ENCODE data around the gene SPANXB1.
"Not testable (repeated sequence)": the region's sequence is repeated elsewhere in the genome, so short reads cannot be mapped to it uniquely, and the experiment has no call there.

SPANXB1 gene

GRCh38 chrX:141002568-141002967, at the start of gene SPANXB1:
SPANXB1 (plus strand) TSS chrX:141002594; CDS start chrX:141002694, 100 bp downstream.
- DNase-seq, result not testable (repeated sequence)

GRCh38 chrX:140967036-140967435, 35.4 kb upstream of the SPANXB1 start:
- no peak for DNase-seq

- no peak for DNase-seq
Measured at GRCh38 chrX:140971099-140971795, 31.1 kb upstream of the SPANXB1 start.

- DNase-seq, result no peak
Measured at GRCh38 chrX:140975472-140975871, 26.9 kb upstream of the SPANXB1 start.

GRCh38 chrX:140980271-140980670, 22.1 kb upstream of the SPANXB1 start:
- no peak for DNase-seq

GRCh38 chrX:140983730-140984129, 18.7 kb upstream of the SPANXB1 start:
- no peak for DNase-seq

- not testable (repeated sequence) for DNase-seq
Measured at GRCh38 chrX:141005243-141005642, 2.8 kb downstream of the SPANXB1 start.

GRCh38 chrX:141044246-141044645, 41.9 kb downstream of the SPANXB1 start:
- DNase-seq, result not testable (repeated sequence)

- not testable (repeated sequence) for DNase-seq
Measured at GRCh38 chrX:141049878-141050277, 47.5 kb downstream of the SPANXB1 start.

GRCh38 chrX:141052098-141052497, 49.7 kb downstream of the SPANXB1 start:
- not testable (repeated sequence) for DNase-seq
